CD4-positive, alpha-beta T cell treated with Interleukin-17A for 1 hour (primary cell): ENCODE results near the gene SLC16A5.
A peak's percentile ranks its signal among the peaks of the same experiment; 100 is the strongest.
"Not testable (repeated sequence)": the region's sequence is repeated elsewhere in the genome, so short reads cannot be mapped to it uniquely, and the experiment has no call there.

ENCODE experiments used
- DNase-seq: peaks from one replicate; pipeline ENCODE4 v3.0.0-alpha.2; 2020

The SLC16A5 gene

DNA sequence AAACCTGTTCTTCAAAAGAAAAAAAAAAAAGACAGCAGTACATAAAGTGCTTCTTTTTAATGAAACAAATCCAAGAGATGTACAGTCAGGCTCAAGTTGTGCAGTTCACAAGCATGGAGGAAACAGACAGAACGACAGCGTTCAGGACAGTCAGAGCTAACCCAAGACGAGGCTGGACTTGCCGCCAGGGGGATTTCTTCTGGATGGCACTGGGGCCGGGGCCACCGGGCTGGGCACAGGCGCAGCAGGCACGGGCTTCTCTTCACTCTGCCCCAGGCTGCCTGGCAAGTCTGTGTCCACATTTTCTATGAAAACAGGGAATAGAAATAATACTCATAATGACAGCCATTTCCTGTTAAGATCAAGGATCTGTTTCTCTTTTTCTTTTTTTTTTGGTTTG is 48.2 kb downstream of the SLC16A5 start:
- DNase-seq: no peak

DNA sequence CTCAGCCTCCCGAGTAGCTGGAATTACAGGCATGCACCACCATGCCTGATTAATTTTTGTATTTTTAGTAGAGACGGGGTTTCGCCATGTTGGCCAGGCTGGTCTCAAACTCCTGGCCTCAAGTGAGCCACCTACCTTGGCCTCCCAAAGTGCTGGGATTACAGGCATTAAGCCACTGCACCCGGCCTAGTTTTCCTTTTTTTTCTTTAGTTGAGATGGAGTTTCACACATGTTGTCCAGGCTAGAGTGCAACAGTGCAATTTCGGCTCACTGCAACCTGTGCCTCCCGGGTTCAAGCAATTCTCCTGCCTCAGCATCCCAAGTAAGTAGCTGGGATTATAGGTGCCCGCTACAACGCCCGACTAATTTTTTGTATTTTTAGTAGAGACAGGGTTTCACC is 50.0 kb downstream of the SLC16A5 start:
- not testable (repeated sequence) for DNase-seq

DNA sequence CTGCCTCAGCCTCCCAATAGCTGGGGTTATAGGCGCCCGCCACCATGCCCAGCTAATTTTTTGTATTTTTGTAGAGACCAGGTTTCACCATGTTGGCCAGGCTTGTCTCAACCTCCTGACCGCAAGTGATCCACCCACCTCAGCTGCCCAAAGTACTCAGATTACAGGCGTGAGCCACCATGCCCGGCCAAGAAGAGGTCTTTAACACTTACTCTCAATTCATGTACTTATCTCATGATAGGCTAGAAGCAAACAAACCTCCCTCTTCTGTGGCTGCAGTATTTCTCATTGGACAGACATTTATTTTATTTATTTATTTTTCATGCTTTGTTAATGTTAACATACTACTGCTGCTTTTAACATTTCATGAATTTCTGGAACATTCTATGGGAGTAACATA is 50.8 kb downstream of the SLC16A5 start:
- DNase-seq: no peak

- no peak for DNase-seq
Observed at GRCh38 chr17:75142236-75142971, 54.6 kb downstream of the SLC16A5 start.

- no peak for DNase-seq
Observed at GRCh38 chr17:75144816-75145512, 57.2 kb downstream of the SLC16A5 start.

DNA sequence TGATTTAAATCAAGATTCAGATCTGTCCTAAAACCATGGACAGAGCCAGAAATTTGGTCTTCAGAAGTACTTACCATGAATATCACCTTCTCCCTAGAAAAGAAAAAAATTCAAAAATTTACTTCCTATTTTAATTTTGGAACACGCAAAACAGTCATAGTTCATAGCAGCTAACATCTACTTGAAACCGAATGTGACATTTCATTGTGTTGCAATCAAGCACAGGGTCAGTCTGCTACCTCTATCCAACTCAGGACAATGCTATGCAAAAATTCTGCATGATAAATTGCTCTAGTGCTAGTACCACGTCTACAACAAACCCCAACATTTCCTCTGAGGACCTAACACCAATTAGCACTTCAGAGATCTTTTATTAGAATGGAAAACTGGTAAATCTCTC is 58.8 kb downstream of the SLC16A5 start:
- no peak for DNase-seq

GRCh38 chr17:75147878-75148546 is 60.3 kb downstream of the SLC16A5 start:
- DNase-seq: no peak

- DNase-seq: peak; percentile 39
Observed at GRCh38 chr17:75151930-75152329, 64.2 kb downstream of the SLC16A5 start.

DNA sequence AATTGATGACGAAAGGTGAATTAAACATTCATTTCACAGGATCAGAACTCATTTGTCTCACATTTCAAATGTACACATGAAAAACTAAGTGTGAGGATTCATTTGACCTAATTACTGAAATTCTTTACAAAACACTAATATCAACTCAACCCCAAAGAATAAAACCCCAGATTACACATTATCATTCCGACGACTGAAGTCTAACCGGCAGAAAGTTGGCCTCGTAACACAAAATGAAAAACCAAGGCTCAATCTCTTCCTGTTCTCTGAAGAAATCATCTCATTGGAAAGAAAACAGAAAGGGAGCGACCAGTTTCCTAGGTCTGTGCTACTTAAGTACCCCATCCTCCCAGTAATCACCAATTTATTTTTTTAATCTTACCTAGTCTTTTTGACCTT is 64.8 kb downstream of the SLC16A5 start:
- no peak for DNase-seq

GRCh38 chr17:75152922-75153779 is 65.4 kb downstream of the SLC16A5 start:
- peak; percentile 19 for DNase-seq

DNA sequence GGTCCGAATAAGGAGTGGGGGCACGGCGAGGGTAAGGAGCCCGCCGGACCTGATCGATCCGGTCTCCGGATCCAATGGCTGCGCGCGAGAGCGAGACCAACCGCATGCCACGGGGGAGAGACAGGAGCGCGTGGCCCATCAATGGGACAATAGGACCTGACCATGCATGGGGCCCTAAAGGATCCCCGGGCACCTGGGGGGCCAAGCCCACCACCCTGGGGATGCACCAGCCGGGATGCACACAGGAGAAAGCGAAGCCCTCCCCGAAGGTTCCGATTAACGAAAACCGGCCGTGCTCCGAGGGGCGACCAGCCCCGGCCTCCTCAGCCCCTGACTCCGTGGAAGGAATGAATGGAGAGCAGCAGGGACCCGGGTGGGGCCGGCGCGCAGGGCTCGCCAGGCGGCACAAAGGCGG is 66.0 kb downstream of the SLC16A5 start:
- no peak for DNase-seq

DNA sequence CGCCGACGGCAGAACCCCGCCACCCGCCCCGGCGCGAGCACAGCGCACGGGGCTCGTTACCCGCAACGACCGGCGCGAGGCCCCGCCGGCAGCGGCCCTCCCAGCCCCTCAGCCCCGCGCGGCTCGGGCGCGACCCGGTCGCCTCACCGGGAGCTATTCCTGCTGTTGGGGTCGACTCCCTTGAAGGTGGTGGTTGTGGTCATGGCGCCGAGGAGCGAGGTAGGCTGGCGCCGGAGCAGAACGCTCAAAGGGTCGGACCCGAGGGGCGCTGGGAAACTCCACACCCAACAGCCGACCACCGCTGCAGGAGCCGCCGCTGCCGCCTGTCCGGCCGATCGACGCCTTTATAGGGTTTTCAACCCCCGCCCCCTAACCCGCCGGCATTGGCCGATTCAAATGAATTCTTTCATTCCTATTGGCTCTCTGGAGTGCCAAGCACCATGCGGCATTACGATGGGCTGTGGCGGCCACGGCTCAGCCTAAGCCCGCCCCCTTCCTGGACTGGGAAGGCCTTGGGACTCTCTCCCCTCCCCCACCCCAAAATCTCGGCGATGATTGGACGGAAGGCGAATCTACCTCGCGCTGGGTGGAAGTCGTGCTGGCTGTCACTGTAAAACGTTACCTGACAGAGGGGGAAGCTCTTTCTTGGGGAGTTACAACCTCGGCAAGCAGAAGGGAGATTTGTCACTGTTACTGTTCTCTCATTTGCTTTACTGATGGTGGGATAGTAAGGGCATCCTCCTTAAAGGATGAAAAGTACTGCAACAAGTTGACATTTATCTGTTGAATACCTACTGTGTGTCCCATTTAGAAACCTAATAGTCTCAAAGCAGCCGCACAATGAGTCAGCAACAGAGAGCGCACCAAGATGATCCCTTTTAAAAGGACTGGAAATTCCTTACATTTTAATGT is 66.7 kb downstream of the SLC16A5 start, which contains the start of gene JPT1:
TSS of gene JPT1 (minus strand) at position 318 of the 912 bp plus-strand sequence. CDS start at position 203, 115 bp downstream.
- peak; percentile 99 for DNase-seq

GRCh38 chr17:75155191-75155601 is 67.4 kb downstream of the SLC16A5 start:
- DNase-seq: no peak
